HEK293 (cell line): ENCODE results near the gene RGR.

Experiments
- CTCF ChIA-PET: fragments of 350-600 bp; formaldehyde crosslinking; extraction: SDS; loops from one replicate; lab custom pipeline; 2021; ENCODE audit warnings: antibody characterized with exemption; lab: Yijun Ruan, JAX
- POLR2A ChIA-PET: fragments of 300-600 bp; formaldehyde crosslinking; extraction: SDS; loops from one replicate; lab custom pipeline; 2020; ENCODE audit warnings: antibody characterized with exemption, inconsistent platforms; lab: Yijun Ruan, JAX
- H3K27ac ChIP-seq: fragments of 200-500 bp; sonication (Bioruptor generic); 2 replicates; pipeline ENCODE4 v1.5.1; 2014; ENCODE audit warnings: low read depth, low read length, control low read depth, inconsistent platforms; ENCODE audit errors: extremely low read depth
- H3K36me3 ChIP-seq, 2 experiments: fragments of 200-500 bp in 1 of 2; sonication (Bioruptor generic) in 1 of 2; 1 replicate in 1 of 2; 2 replicates in 1 of 2; pipeline ENCODE4 v1.5.1; 2014 to 2017; ENCODE audit warnings: inconsistent platforms in 2 of 2, low read length in 2 of 2; ENCODE audit not compliant: control insufficient read depth in 2 of 2, insufficient read depth in 1 of 2
- H3K4me1 ChIP-seq: fragments of 200-500 bp; sonication (Bioruptor generic); 2 replicates; pipeline ENCODE4 v1.5.1; 2014; ENCODE audit warnings: mild to moderate bottlenecking, low read length, inconsistent platforms; ENCODE audit not compliant: control insufficient read depth, insufficient read depth
- H3K4me3 ChIP-seq: 2 replicates; pipeline ENCODE4 v1.5.1; 2011; ENCODE audit warnings: low read depth, mild to moderate bottlenecking, control low read depth, low read length, moderate library complexity
- H3K9me3 ChIP-seq: fragments of 200-500 bp; sonication (Bioruptor generic); 2 replicates; pipeline ENCODE4 v1.5.1; 2014; ENCODE audit warnings: low read depth, low read length, inconsistent platforms; ENCODE audit not compliant: control insufficient read depth, insufficient read depth
- ATF2 ChIP-seq: fragments of 450-650 bp; formaldehyde crosslinking; IDR thresholded peaks from 2 replicates; pipeline ENCODE4 v1.5.1; 2016; ENCODE audit warnings: missing biosample characterization, missing genetic modification characterization, low read depth
- BCL11A ChIP-seq: fragments of 450-650 bp; formaldehyde crosslinking; IDR thresholded peaks from 2 replicates; pipeline ENCODE4 v1.5.1; 2016; ENCODE audit warnings: low read depth, missing biosample characterization, missing genetic modification characterization
- GLI4 ChIP-seq: fragments of 450-650 bp; formaldehyde crosslinking; IDR thresholded peaks from 2 replicates; pipeline ENCODE4 v1.5.1; 2016; ENCODE audit warnings: missing biosample characterization, missing genetic modification characterization
- IKZF3 ChIP-seq: fragments of 450-650 bp; IDR thresholded peaks from 2 replicates; pipeline ENCODE4 v1.5.0; 2018; ENCODE audit warnings: missing biosample characterization, mild to moderate bottlenecking, missing genetic modification characterization, moderate library complexity
- PATZ1 ChIP-seq: fragments of 450-650 bp; formaldehyde crosslinking; IDR thresholded peaks from 2 replicates; pipeline ENCODE4 v1.5.1; 2016; ENCODE audit warnings: missing biosample characterization, missing genetic modification characterization
- RBAK ChIP-seq: fragments of 450-650 bp; formaldehyde crosslinking; IDR thresholded peaks from 2 replicates; pipeline ENCODE4 v1.5.1; 2016; ENCODE audit warnings: missing biosample characterization, missing genetic modification characterization
- SETDB1 ChIP-seq: IDR thresholded peaks from one replicate; pipeline ENCODE4 v1.6.1; 2017; ENCODE audit warnings: mild to moderate bottlenecking, low read length, moderate library complexity, mixed read lengths; ENCODE audit not compliant: insufficient read length
- TSHZ1 ChIP-seq: fragments of 450-650 bp; formaldehyde crosslinking; IDR thresholded peaks from 2 replicates; pipeline ENCODE4 v1.5.1; 2016; ENCODE audit warnings: missing biosample characterization, missing genetic modification characterization, borderline replicate concordance
- YY1 ChIP-seq: fragments of 450-650 bp; formaldehyde crosslinking; IDR thresholded peaks from 2 replicates; pipeline ENCODE4 v1.5.1; 2018; ENCODE audit warnings: missing biosample characterization, missing genetic modification characterization
- YY2 ChIP-seq: fragments of 450-650 bp; formaldehyde crosslinking; IDR thresholded peaks from 2 replicates; pipeline ENCODE4 v1.5.1; 2016; ENCODE audit warnings: missing biosample characterization, missing genetic modification characterization
- ZBTB21 ChIP-seq: fragments of 450-650 bp; formaldehyde crosslinking; IDR thresholded peaks from 2 replicates; pipeline ENCODE4 v1.5.1; 2017; ENCODE audit warnings: missing biosample characterization, missing genetic modification characterization
- ZIC2 ChIP-seq: fragments of 450-650 bp; formaldehyde crosslinking; IDR thresholded peaks from 2 replicates; pipeline ENCODE4 v1.5.1; 2016; ENCODE audit warnings: missing biosample characterization, missing genetic modification characterization
- ZNF121 ChIP-seq: fragments of 450-650 bp; formaldehyde crosslinking; IDR thresholded peaks from 2 replicates; pipeline ENCODE4 v1.5.1; 2016; ENCODE audit warnings: missing biosample characterization, missing genetic modification characterization
- ZNF133 ChIP-seq: fragments of 450-650 bp; formaldehyde crosslinking; IDR thresholded peaks from 2 replicates; pipeline ENCODE4 v1.5.1; 2016; ENCODE audit warnings: missing biosample characterization, missing genetic modification characterization
- ZNF157 ChIP-seq: fragments of 450-650 bp; formaldehyde crosslinking; IDR thresholded peaks from 2 replicates; pipeline ENCODE4 v1.5.1; 2016; ENCODE audit warnings: missing biosample characterization, missing genetic modification characterization
- ZNF221 ChIP-seq: fragments of 450-650 bp; formaldehyde crosslinking; IDR thresholded peaks from 2 replicates; pipeline ENCODE4 v1.5.1; 2017; ENCODE audit warnings: missing biosample characterization, missing genetic modification characterization, borderline replicate concordance
- ZNF24 ChIP-seq: fragments of 450-650 bp; formaldehyde crosslinking; IDR thresholded peaks from 2 replicates; pipeline ENCODE4 v1.5.1; 2016; ENCODE audit warnings: missing biosample characterization, missing genetic modification characterization
- ZNF398 ChIP-seq: fragments of 450-650 bp; formaldehyde crosslinking; IDR thresholded peaks from 2 replicates; pipeline ENCODE4 v1.5.1; 2017; ENCODE audit warnings: missing biosample characterization, missing genetic modification characterization
- ZNF585B ChIP-seq: fragments of 450-650 bp; formaldehyde crosslinking; IDR thresholded peaks from 2 replicates; pipeline ENCODE4 v1.5.1; 2016; ENCODE audit warnings: missing biosample characterization, missing genetic modification characterization
- ZNF600 ChIP-seq: fragments of 450-650 bp; formaldehyde crosslinking; IDR thresholded peaks from 2 replicates; pipeline ENCODE4 v1.5.1; 2016; ENCODE audit warnings: missing biosample characterization, missing genetic modification characterization
- ZNF610 ChIP-seq: fragments of 450-650 bp; formaldehyde crosslinking; IDR thresholded peaks from 2 replicates; pipeline ENCODE4 v1.5.1; 2016; ENCODE audit warnings: missing biosample characterization, missing genetic modification characterization, borderline replicate concordance
- ZNF654 ChIP-seq: fragments of 450-650 bp; formaldehyde crosslinking; IDR thresholded peaks from 2 replicates; pipeline ENCODE4 v1.5.1; 2016; ENCODE audit warnings: low read depth, missing biosample characterization, missing genetic modification characterization
- ZSCAN23 ChIP-seq: fragments of 450-650 bp; formaldehyde crosslinking; IDR thresholded peaks from 2 replicates; pipeline ENCODE4 v1.5.1; 2016; ENCODE audit warnings: missing biosample characterization, missing genetic modification characterization

Gene RGR

GRCh38 chr10:84267503-84268126, 22.8 kb downstream of the RGR start (continued):
- no peak for TF ChIP-seq ATF2 (tag by site-specific recombination)
- TF ChIP-seq ZNF585B (tag by site-specific recombination), result no peak
- no peak for TF ChIP-seq ZIC2 (tag by site-specific recombination)
- peak; percentile 33 for TF ChIP-seq ZNF654 (tag by site-specific recombination)
- no peak for TF ChIP-seq ZBTB21

- Histone ChIP-seq H3K4me3 (no peak overlapping the region), H3K9me3 (no peaks in the 10 kb centered on the region), H3K4me1 (no peaks in the 10 kb centered on the region), H3K36me3 (no peaks in the 10 kb centered on the region), H3K27ac (no peak overlapping the region)
- CTCF ChIA-PET, result interaction anchor here (0.8 to 11.7 kb wide), 4 partner anchors 7 to 446 kb away, joined by 3 to 291 read pairs (median 11); no protein-coding TSS in a partner anchor
- no peak for TF ChIP-seq ZNF24
- TF ChIP-seq ZSCAN23 (tag by site-specific recombination), result no peak
- no peak for TF ChIP-seq ZNF221
- TF ChIP-seq BCL11A (tag by site-specific recombination), result no peak
- TF ChIP-seq ZNF600 (tag by site-specific recombination), result no peak
- no peak for TF ChIP-seq ZNF610 (tag by site-specific recombination)
- no peak for TF ChIP-seq YY1 (tag by site-specific recombination)
- no peak for TF ChIP-seq RBAK
- TF ChIP-seq TSHZ1 (tag by site-specific recombination), result no peak
- no peak for TF ChIP-seq PATZ1 (tag by site-specific recombination)
- TF ChIP-seq ZNF133 (tag by site-specific recombination), result no peak
- TF ChIP-seq GLI4 (tag by site-specific recombination), result no peak
- no peak for TF ChIP-seq SETDB1
- TF ChIP-seq YY2 (tag by site-specific recombination), result no peak
- TF ChIP-seq ZNF398 (tag by site-specific recombination), result no peak
- TF ChIP-seq ZNF121 (tag by site-specific recombination), result no peak
- no peak for TF ChIP-seq ZNF157
- TF ChIP-seq IKZF3 (tag by site-specific recombination), result no peak
- POLR2A ChIA-PET, result interaction anchor here (0.6 kb wide), 1 partner anchor 33 kb away, joined by 3 read pairs; no protein-coding TSS in a partner anchor
These were observed 24.3 kb downstream of the RGR start for GRCh38 chr10:84269162-84269561.
